Cardiac muscle cell (in vitro differentiated cells and primary cell): ENCODE data around the gene WDR86. TPM values are rescaled to one million over a fixed set of nuclear protein-coding genes. Genes with fewer than 3 reads are reported as not detected.

Experiments used
- DNase-seq, 2 donors: peaks; one replicate each; pipeline versions ENCODE4 v3.0.0 to v3.0.0-alpha.2; 2010 to 2017; ENCODE audit warnings: low read depth in 1 of 2, low spot score in 1 of 2
- H3K27ac ChIP-seq: fragments of 200-600 bp; sonication (generic); 2 replicates; pipeline ENCODE4 v1.5.1; 2016
- H3K27me3 ChIP-seq: fragments of 200-600 bp; sonication (generic); 2 replicates; pipeline ENCODE4 v1.6.0; 2016; ENCODE audit warnings: control low read depth
- H3K36me3 ChIP-seq: fragments of 200-600 bp; sonication (generic); 2 replicates; pipeline ENCODE4 v1.5.1; 2016; ENCODE audit warnings: control low read depth
- H3K4me1 ChIP-seq: fragments of 200-600 bp; sonication (generic); 2 replicates; pipeline ENCODE4 v1.8.1; 2017; ENCODE audit warnings: low read depth, mild to moderate bottlenecking, mixed run types
- H3K4me3 ChIP-seq: fragments of 200-600 bp; sonication (generic); 2 replicates; pipeline ENCODE4 v1.5.1; 2016; ENCODE audit warnings: mild to moderate bottlenecking
- H3K9me3 ChIP-seq: fragments of 200-600 bp; sonication (generic); 2 replicates; pipeline ENCODE4 v1.5.1; 2017; ENCODE audit warnings: low read depth, mild to moderate bottlenecking, control low read depth
- CTCF ChIP-seq: IDR thresholded peaks from 2 replicates; pipeline ENCODE4 v1.5.1; 2012; ENCODE audit warnings: low read depth, mild to moderate bottlenecking, low read length
- polyA plus RNA-seq: library from polyadenylated mRNA; unstranded; fragments of >200 nt; fragmentation: Nextera tagmentation; extraction: Ambion mirVana; gene quantifications from 2 replicates; pipeline ENCODE4 v1.2.1, GENCODE V29; 2016
- total RNA-seq: library from RNA; depleted of rRNA; stranded (reverse); fragments of >200 nt; gene quantifications from 2 replicates; pipeline ENCODE4 v1.2.3, GENCODE V29; 2016

Gene WDR86
- total and polyA plus RNA-seq, 2 experiments from 2014 or later = 58.8 to 130 TPM

GRCh38 chr7:151406886-151407583 is 2.8 kb downstream of the WDR86 start:
- Histone ChIP-seq H3K36me3 (no peaks in the 10 kb centered on the region), H3K9me3 (no peaks in the 10 kb centered on the region), H3K27ac (no peak overlapping the region), H3K4me1 (peaks cover 4% of the 10 kb centered on the region), H3K4me3 (no peak overlapping the region), H3K27me3 (no peaks in the 10 kb centered on the region)
- no peak for DNase-seq
- no peak for TF ChIP-seq CTCF

- Histone ChIP-seq H3K4me3 (no peak overlapping the region), H3K36me3 (no peaks in the 10 kb centered on the region), H3K9me3 (no peaks in the 10 kb centered on the region), H3K27ac (no peak overlapping the region), H3K27me3 (no peaks in the 10 kb centered on the region), H3K4me1 (no peaks in the 10 kb centered on the region)
- TF ChIP-seq CTCF = no peak
- DNase-seq = no peak
Measured at GRCh38 chr7:151406051-151406875, 3.6 kb downstream of the WDR86 start.

- DNase-seq = no peak
- H3K4me1 ChIP-seq = no peaks in the 10 kb centered on the region
- no peaks in the 10 kb centered on the region for H3K36me3 ChIP-seq
- no peak for TF ChIP-seq CTCF
- no peaks in the 10 kb centered on the region for H3K27me3 ChIP-seq
- no peaks in the 10 kb centered on the region for H3K9me3 ChIP-seq
- H3K27ac ChIP-seq = peak overlapping the region; percentile 56
- H3K4me3 ChIP-seq = no peak overlapping the region
Measured at GRCh38 chr7:151405588-151405987, 4.2 kb downstream of the WDR86 start.

- Histone ChIP-seq H3K4me3 (no peak overlapping the region), H3K27ac (peak overlapping the region; percentile 56), H3K36me3 (no peaks in the 10 kb centered on the region), H3K9me3 (no peaks in the 10 kb centered on the region), H3K27me3 (no peaks in the 10 kb centered on the region), H3K4me1 (no peaks in the 10 kb centered on the region)
- no peak for TF ChIP-seq CTCF
- no peak for DNase-seq
Measured at GRCh38 chr7:151405056-151405455, 4.8 kb downstream of the WDR86 start.

GRCh38 chr7:151404216-151405011 is 5.4 kb downstream of the WDR86 start:
- Histone ChIP-seq H3K27me3 (no peaks in the 10 kb centered on the region), H3K27ac (peak overlapping the region; percentile 56), H3K4me3 (no peak overlapping the region), H3K4me1 (no peaks in the 10 kb centered on the region), H3K9me3 (no peaks in the 10 kb centered on the region), H3K36me3 (no peaks in the 10 kb centered on the region)
- no peak for TF ChIP-seq CTCF
- DNase-seq = peak in 1 of 2 donors; percentile 78
